Thoracic aorta (tissue), 2 donors: Measurements from ENCODE around the gene SMIM41. TPM values are rescaled to one million over a fixed set of nuclear protein-coding genes. Genes with fewer than 3 reads are reported as not detected.

Source experiments
- ATAC-seq: fragments of 150-250 bp; one replicate; pipeline ENCODE4 v1.8.0; 2017; ENCODE audit warnings: low read depth; ENCODE audit not compliant: insufficient number of reproducible peaks, low FRiP score
- DNase-seq: peaks from one replicate; pipeline ENCODE4 v3.0.0-alpha.2; 2020; ENCODE audit warnings: low spot score
- H3K27ac ChIP-seq, 2 donors: fragments of 200-600 bp; sonication (generic); 1 replicate in 1 of 2; 2 replicates in 1 of 2; pipeline ENCODE4 v1.5.1; 2016; ENCODE audit warnings: mild to moderate bottlenecking in 2 of 2, moderate library complexity in 2 of 2
- H3K27me3 ChIP-seq: fragments of 200-600 bp; sonication (generic); replicated peaks from 2 replicates; pipeline ENCODE4 v1.6.0; 2016; ENCODE audit warnings: mild to moderate bottlenecking; ENCODE audit not compliant: insufficient read depth
- H3K36me3 ChIP-seq: fragments of 200-600 bp; sonication (generic); one replicate; pipeline ENCODE4 v1.5.1; 2016
- H3K4me1 ChIP-seq, 2 donors: fragments of 200-600 bp; sonication (generic); 1 replicate in 1 of 2; 2 replicates in 1 of 2; pipeline versions ENCODE4 v1.5.1 to v1.6.0; 2016; ENCODE audit warnings: low read depth in 2 of 2, mild to moderate bottlenecking in 1 of 2; ENCODE audit not compliant: control insufficient read depth in 1 of 2
- H3K4me3 ChIP-seq: fragments of 200-600 bp; sonication (generic); 2 replicates; pipeline ENCODE4 v1.5.1; 2016; ENCODE audit warnings: mild to moderate bottlenecking
- H3K9me3 ChIP-seq: fragments of 200-600 bp; sonication (generic); 2 replicates; pipeline ENCODE4 v1.5.1; 2016
- total RNA-seq, 2 donors: library from RNA; depleted of rRNA; stranded (reverse); fragments of >200 nt; gene quantifications; one replicate each; pipeline versions ENCODE4 v1.1.0 to v1.2.3, GENCODE V29; 2016
- TF ChIP-seq, protein P1 (sequence below): fragments of 200-600 bp; sonication (generic); IDR thresholded peaks from one replicate; pipeline ENCODE4 v1.5.1; 2019; ENCODE audit warnings: antibody characterized with exemption

The SMIM41 gene
- total RNA-seq, 2 donors from 2014 or later: 1.8 TPM; not detected in 1

DNA sequence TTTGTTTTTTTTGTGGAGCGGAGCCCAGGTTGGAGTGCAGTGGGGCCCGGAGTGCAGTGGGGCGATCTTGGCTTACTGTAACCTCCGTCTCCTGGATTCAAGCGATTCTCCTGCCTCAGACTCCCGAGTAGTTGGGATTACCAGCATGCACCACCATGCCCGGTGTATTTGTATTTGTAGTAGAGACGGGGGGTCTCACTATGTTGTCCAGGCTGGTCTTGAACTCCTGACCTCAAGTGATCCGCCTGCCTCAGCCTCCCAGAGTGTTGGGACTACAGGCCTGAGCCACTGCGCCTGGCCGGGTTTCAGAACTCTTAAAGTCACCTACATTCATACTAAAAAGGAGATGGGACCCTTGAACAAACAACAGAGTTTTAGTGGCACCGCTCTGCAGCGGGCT lies 59.6 kb downstream of the SMIM41 start:
- TF ChIP-seq, protein P1, sequence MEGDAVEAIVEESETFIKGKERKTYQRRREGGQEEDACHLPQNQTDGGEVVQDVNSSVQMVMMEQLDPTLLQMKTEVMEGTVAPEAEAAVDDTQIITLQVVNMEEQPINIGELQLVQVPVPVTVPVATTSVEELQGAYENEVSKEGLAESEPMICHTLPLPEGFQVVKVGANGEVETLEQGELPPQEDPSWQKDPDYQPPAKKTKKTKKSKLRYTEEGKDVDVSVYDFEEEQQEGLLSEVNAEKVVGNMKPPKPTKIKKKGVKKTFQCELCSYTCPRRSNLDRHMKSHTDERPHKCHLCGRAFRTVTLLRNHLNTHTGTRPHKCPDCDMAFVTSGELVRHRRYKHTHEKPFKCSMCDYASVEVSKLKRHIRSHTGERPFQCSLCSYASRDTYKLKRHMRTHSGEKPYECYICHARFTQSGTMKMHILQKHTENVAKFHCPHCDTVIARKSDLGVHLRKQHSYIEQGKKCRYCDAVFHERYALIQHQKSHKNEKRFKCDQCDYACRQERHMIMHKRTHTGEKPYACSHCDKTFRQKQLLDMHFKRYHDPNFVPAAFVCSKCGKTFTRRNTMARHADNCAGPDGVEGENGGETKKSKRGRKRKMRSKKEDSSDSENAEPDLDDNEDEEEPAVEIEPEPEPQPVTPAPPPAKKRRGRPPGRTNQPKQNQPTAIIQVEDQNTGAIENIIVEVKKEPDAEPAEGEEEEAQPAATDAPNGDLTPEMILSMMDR: no peak
- Histone ChIP-seq H3K27ac (no peak overlapping the region), H3K36me3 (no peaks in the 10 kb centered on the region), H3K4me1 (no peaks in the 10 kb centered on the region), H3K9me3 (no peaks in the 10 kb centered on the region), H3K27me3 (no peaks in the 10 kb centered on the region), H3K4me3 (no peak overlapping the region)
- ATAC-seq: no peak
- no peak for DNase-seq

DNA sequence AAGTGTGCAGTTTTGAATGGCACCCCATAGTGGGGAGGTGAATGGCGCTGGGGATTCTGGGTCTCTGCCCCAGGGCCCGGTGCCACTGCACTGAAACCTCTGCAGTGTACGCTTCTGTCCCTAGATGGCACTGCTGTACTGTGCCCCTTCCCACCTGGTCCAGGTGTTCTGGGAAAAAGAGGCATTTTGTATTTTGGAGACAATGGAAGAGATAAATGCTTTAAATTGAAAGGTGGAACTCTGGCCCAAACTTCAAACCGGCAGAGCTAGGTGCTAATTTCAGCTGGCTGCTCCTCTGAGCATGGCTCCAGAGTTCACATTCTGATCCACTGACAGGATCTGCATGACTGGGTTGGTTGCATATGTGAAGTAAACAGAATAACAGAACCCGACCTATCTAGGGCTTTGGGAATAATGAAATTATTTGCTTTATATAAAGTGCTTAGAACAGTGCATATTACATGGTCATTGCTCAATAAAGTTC lies 60.1 kb downstream of the SMIM41 start:
- no peak for ATAC-seq
- Histone ChIP-seq H3K27ac (no peak overlapping the region), H3K27me3 (no peaks in the 10 kb centered on the region)

DNA sequence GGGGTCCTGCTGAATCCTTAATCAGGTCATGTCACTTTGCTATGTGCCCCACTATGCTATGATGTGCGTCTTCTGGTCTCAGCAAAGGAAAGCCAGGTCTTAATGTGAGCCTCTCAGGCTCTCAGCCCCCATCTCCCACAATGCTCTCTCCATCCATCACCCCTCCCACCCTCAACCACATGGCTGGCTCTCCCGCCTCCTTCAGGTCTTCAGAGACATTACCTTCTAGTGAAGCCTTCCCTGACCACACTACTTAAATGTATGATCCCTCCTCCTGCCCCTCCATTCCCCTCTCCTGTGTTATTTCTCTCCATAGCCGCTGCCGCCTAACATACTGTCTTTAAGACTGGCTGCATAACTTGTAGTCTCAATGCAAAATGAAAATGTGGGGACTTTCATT lies 61.8 kb downstream of the SMIM41 start:
- ATAC-seq (no peak), DNase-seq (no peak)
- Histone ChIP-seq H3K27me3 (no peaks in the 10 kb centered on the region), H3K27ac (no peak overlapping the region), H3K9me3 (no peaks in the 10 kb centered on the region), H3K36me3 (no peaks in the 10 kb centered on the region), H3K4me1 (peaks cover 0 to under 1% of the 10 kb centered on the region in 2 donors), H3K4me3 (no peak overlapping the region)
- TF ChIP-seq, protein P1: no peak

More for the DNA sequence above, 60.1 kb downstream of the SMIM41 start:
- Histone ChIP-seq H3K4me3 (no peak overlapping the region), H3K9me3 (no peaks in the 10 kb centered on the region), H3K4me1 (no peaks in the 10 kb centered on the region), H3K36me3 (no peaks in the 10 kb centered on the region)
- TF ChIP-seq, protein P1: peak; percentile 24
- DNase-seq: no peak

DNA sequence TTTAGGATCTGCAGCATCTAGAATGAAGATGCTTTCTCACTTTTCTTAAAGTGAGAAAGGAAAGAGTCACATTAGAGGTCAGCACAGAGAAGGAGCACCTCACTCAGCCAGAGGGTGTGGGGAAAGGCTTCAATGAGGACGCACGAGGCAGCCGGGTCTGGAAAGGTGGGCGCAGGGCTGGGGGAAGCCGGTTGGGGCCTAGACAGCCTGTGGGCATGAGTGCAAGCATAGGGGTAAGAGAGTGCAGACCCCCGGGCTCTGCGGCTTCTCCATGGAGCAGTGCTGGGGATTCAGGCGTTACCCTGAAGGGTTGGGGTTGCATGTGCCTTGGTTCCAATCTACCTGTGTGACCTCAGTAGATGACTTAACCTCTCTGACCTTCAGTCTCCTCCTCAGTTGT lies 62.4 kb downstream of the SMIM41 start:
- Histone ChIP-seq H3K27ac (no peak overlapping the region), H3K36me3 (no peaks in the 10 kb centered on the region), H3K4me1 (peaks cover 0 to 7% of the 10 kb centered on the region in 2 donors), H3K27me3 (no peaks in the 10 kb centered on the region), H3K9me3 (no peaks in the 10 kb centered on the region), H3K4me3 (no peak overlapping the region)
- TF ChIP-seq, protein P1: no peak
- no peak for ATAC-seq
- no peak for DNase-seq

DNA sequence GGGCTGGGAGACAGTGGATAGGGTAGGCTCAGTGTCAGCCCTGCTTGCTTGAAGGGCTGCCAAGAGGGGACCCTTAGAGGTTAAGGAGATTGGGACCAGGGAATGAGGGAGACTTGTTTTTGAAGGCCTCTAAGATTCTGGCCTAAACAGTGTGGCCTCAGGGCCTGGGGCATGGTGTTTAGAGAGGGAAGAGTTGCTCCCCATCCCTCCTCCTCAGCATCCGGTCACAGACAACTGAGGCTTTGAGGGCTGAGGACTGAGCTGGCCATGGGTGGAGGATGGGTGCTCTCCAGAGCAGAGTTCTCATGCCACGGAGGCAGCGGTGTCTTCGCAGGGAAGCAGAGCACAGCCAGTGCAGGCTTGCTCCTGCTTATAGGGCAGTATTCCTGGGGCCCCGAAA lies 62.9 kb downstream of the SMIM41 start:
- ATAC-seq: no peak
- DNase-seq: no peak
- Histone ChIP-seq H3K27me3 (no peaks in the 10 kb centered on the region), H3K36me3 (no peaks in the 10 kb centered on the region), H3K9me3 (no peaks in the 10 kb centered on the region), H3K4me3 (no peak overlapping the region), H3K4me1 (peaks cover under 1 to 12% of the 10 kb centered on the region in 2 donors), H3K27ac (no peak overlapping the region)
- TF ChIP-seq, protein P1: no peak
